Measurements from ENCODE around the gene DDX31. TPM values are rescaled to one million over a fixed set of nuclear protein-coding genes. Genes with fewer than 3 reads are reported as not detected.

The DDX31 gene
- total RNA-seq, 1 experiment from 2014 or later = 26.2 TPM

DNA sequence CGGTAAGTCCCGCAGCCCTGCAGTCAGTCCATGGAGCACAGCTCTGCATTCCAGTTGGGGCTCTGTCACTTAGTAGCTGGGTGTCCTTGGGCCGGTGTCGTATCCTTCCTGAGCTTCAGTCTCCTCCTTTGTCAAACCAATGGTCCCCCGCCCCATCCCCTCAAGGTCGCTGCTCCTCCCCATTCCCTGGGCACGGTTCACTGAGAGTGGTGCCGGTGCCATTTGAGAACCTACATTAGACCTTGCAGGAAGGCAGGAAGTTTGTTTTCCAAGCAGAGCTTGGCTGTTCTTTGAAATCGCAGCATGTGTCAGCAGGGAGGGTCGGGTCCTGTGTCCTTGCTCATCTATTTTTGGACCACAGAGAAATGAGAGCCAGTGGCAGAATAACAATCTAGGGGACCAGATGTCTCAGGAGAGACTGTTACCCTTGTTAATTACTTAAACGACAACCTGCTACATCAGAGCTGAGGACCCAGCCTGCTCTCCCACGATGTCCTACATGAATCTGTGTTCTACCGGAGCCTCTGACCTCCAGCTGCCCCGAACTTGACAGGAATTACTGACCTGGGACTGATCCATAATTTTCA is 109.1 kb downstream of the DDX31 start:
- no peak overlapping the region for H3K4me3 Mint-ChIP-seq
- peaks cover 12% of the 10 kb centered on the region for H3K4me1 Mint-ChIP-seq
- ATAC-seq (no peak), DNase-seq (ENCODE audit: low spot score) (no peak)
- CTCF ChIA-PET = interaction anchor here (0.6 to 9.5 kb wide), 9 partner anchors 12 to 773 kb away, joined by 3 to 63 read pairs (median 4); partner anchors contain the start of gene CFAP77
- POLR2A ChIA-PET = interaction anchor here (0.6 kb wide), 1 partner anchor 133 kb away, joined by 6 read pairs; no protein-coding TSS in a partner anchor
- H3K36me3 Mint-ChIP-seq = peaks cover 9% of the 10 kb centered on the region
- peaks cover 14% of the 10 kb centered on the region for H3K9me3 Mint-ChIP-seq
- no peaks in the 10 kb centered on the region for H3K27me3 Mint-ChIP-seq (ENCODE audit: low read depth)
- no peak for TF ChIP-seq ZNF138 (CRISPR knock-in tag; conservative IDR thresholded peaks at IDR 0.05)
- TF ChIP-seq, protein P1, sequence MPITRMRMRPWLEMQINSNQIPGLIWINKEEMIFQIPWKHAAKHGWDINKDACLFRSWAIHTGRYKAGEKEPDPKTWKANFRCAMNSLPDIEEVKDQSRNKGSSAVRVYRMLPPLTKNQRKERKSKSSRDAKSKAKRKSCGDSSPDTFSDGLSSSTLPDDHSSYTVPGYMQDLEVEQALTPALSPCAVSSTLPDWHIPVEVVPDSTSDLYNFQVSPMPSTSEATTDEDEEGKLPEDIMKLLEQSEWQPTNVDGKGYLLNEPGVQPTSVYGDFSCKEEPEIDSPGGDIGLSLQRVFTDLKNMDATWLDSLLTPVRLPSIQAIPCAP (CRISPR knock-in tag; IDR thresholded peaks at IDR 0.05) = no peak
- no peak for TF ChIP-seq ZNF263 (CRISPR knock-in tag; IDR thresholded peaks at IDR 0.05; ENCODE audit: low read depth)
- TF ChIP-seq RELA (CRISPR knock-in tag; IDR thresholded peaks at IDR 0.05; ENCODE audit: borderline replicate concordance) = no peak
- no peak overlapping the region; the same call in 1 of the 2 replicates for H3K27ac Mint-ChIP-seq

DNA sequence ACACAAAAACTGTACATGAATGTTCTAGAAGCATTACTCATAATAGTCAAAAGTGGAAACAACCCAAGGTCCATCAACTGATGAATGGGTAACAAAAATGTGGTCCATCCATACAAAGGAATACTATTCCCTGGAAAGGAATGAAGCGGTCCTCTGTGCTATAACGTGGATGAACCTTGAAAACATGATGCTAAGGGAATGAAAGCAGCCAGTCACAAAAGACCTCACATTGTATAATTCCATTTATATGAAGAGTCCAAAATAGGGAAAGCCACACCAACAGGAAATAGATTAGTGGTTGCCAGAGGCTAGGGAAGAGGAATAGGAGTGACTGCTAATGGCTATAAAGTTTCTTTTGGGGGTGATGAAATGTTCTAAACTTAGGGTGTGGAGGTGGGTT is 110.1 kb downstream of the DDX31 start:
- TF ChIP-seq ZNF121 (CRISPR knock-in tag; IDR thresholded peaks at IDR 0.05) (no peak), ZBTB21 (CRISPR knock-in tag; IDR thresholded peaks at IDR 0.05; ENCODE audit: borderline replicate concordance) (no peak), PRRX2 (CRISPR knock-in tag; IDR thresholded peaks at IDR 0.05) (no peak)
- TF ChIP-seq, protein P2, sequence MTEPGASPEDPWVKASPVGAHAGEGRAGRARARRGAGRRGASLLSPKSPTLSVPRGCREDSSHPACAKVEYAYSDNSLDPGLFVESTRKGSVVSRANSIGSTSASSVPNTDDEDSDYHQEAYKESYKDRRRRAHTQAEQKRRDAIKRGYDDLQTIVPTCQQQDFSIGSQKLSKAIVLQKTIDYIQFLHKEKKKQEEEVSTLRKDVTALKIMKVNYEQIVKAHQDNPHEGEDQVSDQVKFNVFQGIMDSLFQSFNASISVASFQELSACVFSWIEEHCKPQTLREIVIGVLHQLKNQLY (CRISPR knock-in tag; IDR thresholded peaks at IDR 0.05) = no peak
- ATAC-seq = no peak
- Mint-ChIP-seq H3K27me3 (ENCODE audit: low read depth) (no peaks in the 10 kb centered on the region), H3K27ac (no peak overlapping the region), H3K4me1 (peaks cover 12% of the 10 kb centered on the region), H3K4me3 (no peak overlapping the region), H3K9me3 (peaks cover 14% of the 10 kb centered on the region), H3K36me3 (peaks cover 9% of the 10 kb centered on the region)
- POLR2A ChIA-PET = no interaction called here
- no peak for DNase-seq (ENCODE audit: low spot score)
- CTCF ChIA-PET = interaction anchor here (0.8 to 9.5 kb wide), 4 partner anchors 13 to 318 kb away, joined by 3 to 63 read pairs (median 4); partner anchors contain the start of gene CFAP77

DNA sequence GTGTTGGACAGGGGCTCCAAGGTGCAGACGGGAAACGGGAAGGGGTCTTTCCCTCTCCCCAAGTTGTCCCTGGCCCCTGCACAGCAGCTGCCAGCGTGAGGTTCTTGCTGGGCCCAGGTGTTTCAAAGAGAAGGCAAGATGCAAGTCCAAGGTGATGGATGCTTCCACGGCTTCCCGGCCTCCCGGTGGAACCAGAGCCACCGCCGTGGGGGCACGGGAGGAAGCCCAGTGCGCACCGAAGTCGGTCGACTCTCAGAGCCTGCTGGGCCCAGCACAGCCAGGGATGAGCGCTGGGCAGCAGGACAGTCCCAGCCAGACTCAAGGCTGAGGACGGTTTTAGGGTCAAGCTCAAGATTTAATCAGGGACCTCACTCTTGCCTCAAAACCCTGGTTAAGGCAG is 112.6 kb downstream of the DDX31 start:
- Mint-ChIP-seq H3K9me3 (peaks cover 14% of the 10 kb centered on the region), H3K36me3 (peaks cover 9% of the 10 kb centered on the region), H3K27me3 (ENCODE audit: low read depth) (no peaks in the 10 kb centered on the region), H3K4me1 (peaks cover 7% of the 10 kb centered on the region), H3K27ac (no peak overlapping the region), H3K4me3 (no peak overlapping the region)
- POLR2A ChIA-PET = no interaction called here
- CTCF ChIA-PET = interaction anchor here (1.3 to 1.6 kb wide), 3 partner anchors 10 to 142 kb away, joined by 3 to 8 read pairs (median 4); no protein-coding TSS in a partner anchor
- no peak for ATAC-seq
- no peak for DNase-seq (ENCODE audit: low spot score)
- no peak for TF ChIP-seq ZNF396 (CRISPR knock-in tag; IDR thresholded peaks at IDR 0.05; ENCODE audit: borderline replicate concordance)
- TF ChIP-seq JAZF1 (CRISPR knock-in tag; IDR thresholded peaks at IDR 0.05) = no peak
- TF ChIP-seq, protein P3, sequence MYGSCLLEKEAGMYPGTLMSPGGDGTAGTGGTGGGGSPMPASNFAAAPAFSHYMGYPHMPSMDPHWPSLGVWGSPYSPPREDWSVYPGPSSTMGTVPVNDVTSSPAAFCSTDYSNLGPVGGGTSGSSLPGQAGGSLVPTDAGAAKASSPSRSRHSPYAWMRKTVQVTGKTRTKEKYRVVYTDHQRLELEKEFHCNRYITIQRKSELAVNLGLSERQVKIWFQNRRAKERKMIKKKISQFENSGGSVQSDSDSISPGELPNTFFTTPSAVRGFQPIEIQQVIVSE (CRISPR knock-in tag; IDR thresholded peaks at IDR 0.05; ENCODE audit: borderline replicate concordance) = no peak
- TF ChIP-seq, protein P4, sequence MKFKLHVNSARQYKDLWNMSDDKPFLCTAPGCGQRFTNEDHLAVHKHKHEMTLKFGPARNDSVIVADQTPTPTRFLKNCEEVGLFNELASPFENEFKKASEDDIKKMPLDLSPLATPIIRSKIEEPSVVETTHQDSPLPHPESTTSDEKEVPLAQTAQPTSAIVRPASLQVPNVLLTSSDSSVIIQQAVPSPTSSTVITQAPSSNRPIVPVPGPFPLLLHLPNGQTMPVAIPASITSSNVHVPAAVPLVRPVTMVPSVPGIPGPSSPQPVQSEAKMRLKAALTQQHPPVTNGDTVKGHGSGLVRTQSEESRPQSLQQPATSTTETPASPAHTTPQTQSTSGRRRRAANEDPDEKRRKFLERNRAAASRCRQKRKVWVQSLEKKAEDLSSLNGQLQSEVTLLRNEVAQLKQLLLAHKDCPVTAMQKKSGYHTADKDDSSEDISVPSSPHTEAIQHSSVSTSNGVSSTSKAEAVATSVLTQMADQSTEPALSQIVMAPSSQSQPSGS (CRISPR knock-in tag; IDR thresholded peaks at IDR 0.05; ENCODE audit: borderline replicate concordance, low read depth) = no peak
- TF ChIP-seq, protein P5, sequence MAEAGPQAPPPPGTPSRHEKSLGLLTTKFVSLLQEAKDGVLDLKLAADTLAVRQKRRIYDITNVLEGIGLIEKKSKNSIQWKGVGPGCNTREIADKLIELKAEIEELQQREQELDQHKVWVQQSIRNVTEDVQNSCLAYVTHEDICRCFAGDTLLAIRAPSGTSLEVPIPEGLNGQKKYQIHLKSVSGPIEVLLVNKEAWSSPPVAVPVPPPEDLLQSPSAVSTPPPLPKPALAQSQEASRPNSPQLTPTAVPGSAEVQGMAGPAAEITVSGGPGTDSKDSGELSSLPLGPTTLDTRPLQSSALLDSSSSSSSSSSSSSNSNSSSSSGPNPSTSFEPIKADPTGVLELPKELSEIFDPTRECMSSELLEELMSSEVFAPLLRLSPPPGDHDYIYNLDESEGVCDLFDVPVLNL (CRISPR knock-in tag; IDR thresholded peaks at IDR 0.05; ENCODE audit: borderline replicate concordance, low read depth) = no peak
- TF ChIP-seq, protein P6, sequence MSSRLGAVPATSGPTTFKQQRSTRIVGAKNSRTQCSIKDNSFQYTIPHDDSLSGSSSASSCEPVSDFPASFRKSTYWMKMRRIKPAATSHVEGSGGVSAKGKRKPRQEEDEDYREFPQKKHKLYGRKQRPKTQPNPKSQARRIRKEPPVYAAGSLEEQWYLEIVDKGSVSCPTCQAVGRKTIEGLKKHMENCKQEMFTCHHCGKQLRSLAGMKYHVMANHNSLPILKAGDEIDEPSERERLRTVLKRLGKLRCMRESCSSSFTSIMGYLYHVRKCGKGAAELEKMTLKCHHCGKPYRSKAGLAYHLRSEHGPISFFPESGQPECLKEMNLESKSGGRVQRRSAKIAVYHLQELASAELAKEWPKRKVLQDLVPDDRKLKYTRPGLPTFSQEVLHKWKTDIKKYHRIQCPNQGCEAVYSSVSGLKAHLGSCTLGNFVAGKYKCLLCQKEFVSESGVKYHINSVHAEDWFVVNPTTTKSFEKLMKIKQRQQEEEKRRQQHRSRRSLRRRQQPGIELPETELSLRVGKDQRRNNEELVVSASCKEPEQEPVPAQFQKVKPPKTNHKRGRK (CRISPR knock-in tag; IDR thresholded peaks at IDR 0.05; ENCODE audit: borderline replicate concordance) = no peak
- TF ChIP-seq FOXJ3 (CRISPR knock-in tag; IDR thresholded peaks at IDR 0.05; ENCODE audit: borderline replicate concordance) = no peak
- no peak for TF ChIP-seq KAT7 (CRISPR knock-in tag; IDR thresholded peaks at IDR 0.05; ENCODE audit: borderline replicate concordance)
- no peak for TF ChIP-seq GRHL2 (CRISPR knock-in tag; IDR thresholded peaks at IDR 0.05; ENCODE audit: insufficient replicate concordance, severe bottlenecking)
- TF ChIP-seq HMGA2 (CRISPR knock-in tag; IDR thresholded peaks at IDR 0.05) = no peak
- TF ChIP-seq NR3C1 (CRISPR knock-in tag; conservative IDR thresholded peaks at IDR 0.05; ENCODE audit: low read depth) = no peak
- no peak for TF ChIP-seq ATF1 (CRISPR knock-in tag; IDR thresholded peaks at IDR 0.05)
- TF ChIP-seq, protein P7, sequence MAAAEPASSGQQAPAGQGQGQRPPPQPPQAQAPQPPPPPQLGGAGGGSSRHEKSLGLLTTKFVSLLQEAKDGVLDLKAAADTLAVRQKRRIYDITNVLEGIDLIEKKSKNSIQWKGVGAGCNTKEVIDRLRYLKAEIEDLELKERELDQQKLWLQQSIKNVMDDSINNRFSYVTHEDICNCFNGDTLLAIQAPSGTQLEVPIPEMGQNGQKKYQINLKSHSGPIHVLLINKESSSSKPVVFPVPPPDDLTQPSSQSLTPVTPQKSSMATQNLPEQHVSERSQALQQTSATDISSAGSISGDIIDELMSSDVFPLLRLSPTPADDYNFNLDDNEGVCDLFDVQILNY (CRISPR knock-in tag; IDR thresholded peaks at IDR 0.05) = no peak
- TF ChIP-seq RORB (CRISPR knock-in tag; IDR thresholded peaks at IDR 0.05) = no peak
- TF ChIP-seq, protein P8, sequence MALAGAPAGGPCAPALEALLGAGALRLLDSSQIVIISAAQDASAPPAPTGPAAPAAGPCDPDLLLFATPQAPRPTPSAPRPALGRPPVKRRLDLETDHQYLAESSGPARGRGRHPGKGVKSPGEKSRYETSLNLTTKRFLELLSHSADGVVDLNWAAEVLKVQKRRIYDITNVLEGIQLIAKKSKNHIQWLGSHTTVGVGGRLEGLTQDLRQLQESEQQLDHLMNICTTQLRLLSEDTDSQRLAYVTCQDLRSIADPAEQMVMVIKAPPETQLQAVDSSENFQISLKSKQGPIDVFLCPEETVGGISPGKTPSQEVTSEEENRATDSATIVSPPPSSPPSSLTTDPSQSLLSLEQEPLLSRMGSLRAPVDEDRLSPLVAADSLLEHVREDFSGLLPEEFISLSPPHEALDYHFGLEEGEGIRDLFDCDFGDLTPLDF (CRISPR knock-in tag; IDR thresholded peaks at IDR 0.05) = no peak

Data from WTC11 (cell line).